CD4-positive, alpha-beta T cell treated with Interleukin-6 for 4 hours (primary cell): Measurements from ENCODE around the gene DARS2.

Experiments used
- DNase-seq: peaks from one replicate; pipeline ENCODE4 v3.0.0-alpha.2; 2020; ENCODE audit warnings: mixed read lengths

DARS2 gene

GRCh38 chr1:173889885-173890284 is 65.4 kb downstream of the DARS2 start:
- no peak for DNase-seq

- no peak for DNase-seq
Observed at GRCh38 chr1:173893611-173894010, 69.1 kb downstream of the DARS2 start.

DNA sequence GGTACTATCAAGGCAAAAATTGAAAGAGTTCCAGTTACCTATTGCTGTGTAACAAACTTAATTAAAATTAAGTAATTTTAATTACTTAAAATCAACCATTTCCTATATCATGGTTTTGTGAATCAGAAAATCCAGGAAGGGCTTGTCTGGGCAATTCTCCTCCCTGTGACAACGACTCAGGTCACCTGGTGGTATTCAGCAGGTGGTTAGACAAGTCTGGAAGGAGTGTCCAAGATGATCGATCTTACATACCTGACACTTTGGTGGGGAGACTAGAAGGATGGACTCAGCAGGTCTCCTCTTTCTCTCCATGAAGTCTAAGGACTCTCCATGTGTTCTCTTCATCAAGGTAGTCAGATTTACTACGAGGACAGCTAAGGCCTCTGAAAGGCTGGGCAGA is 69.7 kb downstream of the DARS2 start:
- DNase-seq = no peak

DNA sequence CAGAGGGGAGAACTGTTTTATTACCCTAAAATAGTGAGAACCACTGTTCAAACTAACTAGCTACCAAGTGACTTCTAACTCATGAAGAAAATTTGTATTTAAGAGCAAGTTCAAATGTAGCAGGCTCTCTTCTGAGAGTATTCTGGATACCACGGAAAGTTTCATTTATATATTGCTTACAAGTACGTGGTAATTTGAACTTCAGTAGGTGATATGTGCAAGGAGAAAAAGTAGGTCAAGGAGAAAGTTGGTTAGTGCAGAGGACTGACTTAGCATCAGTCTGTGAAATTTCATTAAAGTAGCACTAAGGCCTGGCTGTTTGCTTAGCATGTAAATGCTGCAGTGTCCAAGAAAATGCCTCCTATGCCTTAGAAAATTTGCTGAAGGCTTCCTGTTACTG is 76.0 kb downstream of the DARS2 start:
- DNase-seq = no peak

GRCh38 chr1:173900992-173901391 is 76.5 kb downstream of the DARS2 start:
- no peak for DNase-seq

- DNase-seq = no peak
Observed at GRCh38 chr1:173903827-173904531, 79.5 kb downstream of the DARS2 start.
